ACHN (cell line): ENCODE data around the gene PLBD1.

Source experiments
- DNase-seq: peaks from one replicate; pipeline ENCODE4 v3.0.0-alpha.2; 2015
- in situ Hi-C: cut with HindIII; loops from 2 replicates; pipeline ENCODE4 v1.10.0; 2017; ENCODE audit warnings: low sequenced_read_pairs, low pct_ligation_motif_present, low pct_unique_long_range_greater_than_20kb

Gene PLBD1

DNA sequence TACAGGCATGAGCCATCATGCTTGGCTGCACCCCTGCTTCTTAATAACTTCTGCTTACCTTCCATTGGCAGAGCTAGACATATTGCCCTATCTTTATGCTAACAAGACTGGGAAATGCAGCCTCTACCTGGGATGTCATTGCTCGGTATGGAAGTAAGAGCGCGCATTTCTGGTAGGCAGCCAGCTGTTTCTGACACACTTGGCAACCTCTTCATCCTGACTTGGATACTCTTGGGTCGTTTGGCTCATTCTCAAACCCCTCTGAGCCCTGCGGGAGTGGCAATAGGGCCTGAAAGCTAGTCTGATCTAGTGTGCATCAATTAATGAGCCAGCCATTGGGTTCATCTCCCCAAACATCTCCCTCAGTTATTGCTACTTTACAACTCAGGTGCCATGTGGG lies 5.4 kb upstream of the PLBD1 start:
- no peak for DNase-seq
- in situ Hi-C loops = no loop called here

DNA sequence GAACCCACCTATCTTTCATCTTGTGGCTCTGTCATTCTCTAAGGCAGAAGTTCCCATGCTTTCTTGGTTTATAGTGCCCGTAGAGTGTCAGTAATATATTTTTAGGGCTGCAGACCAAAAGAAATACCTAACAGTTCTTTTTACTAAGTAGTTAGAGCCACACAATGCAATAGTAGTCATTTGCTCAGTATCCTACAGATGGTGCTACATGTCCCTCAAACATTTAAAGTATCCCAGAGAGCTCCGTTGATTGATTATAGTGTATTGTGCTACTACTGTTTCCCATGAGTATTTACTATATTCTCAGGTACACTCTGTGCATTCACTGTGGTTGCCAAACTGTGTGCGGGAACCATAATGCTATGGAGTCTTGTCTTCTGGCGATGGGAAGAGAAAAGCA lies 4.7 kb upstream of the PLBD1 start:
- no peak for DNase-seq
- in situ Hi-C loops = no loop called here

DNA sequence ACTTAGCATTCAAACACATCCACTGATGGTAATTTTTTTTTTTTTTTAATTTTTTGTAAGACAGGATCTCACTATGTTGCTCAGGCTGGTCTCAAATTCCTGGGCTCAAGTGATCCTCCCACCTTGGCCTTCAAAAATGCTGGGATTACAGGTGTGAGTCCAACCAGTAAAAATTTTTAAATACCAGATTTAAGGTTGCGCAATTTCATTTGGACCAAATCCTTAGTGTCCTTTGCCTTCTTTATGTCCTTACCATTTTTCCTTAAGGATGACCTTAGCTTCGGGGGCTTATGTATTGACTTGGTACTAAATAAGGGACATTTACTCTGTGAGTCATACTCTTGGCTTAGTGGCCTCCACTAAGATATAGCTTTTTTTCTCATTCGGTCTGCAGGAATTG lies 4.1 kb upstream of the PLBD1 start:
- in situ Hi-C loops = no loop called here
- DNase-seq = no peak

DNA sequence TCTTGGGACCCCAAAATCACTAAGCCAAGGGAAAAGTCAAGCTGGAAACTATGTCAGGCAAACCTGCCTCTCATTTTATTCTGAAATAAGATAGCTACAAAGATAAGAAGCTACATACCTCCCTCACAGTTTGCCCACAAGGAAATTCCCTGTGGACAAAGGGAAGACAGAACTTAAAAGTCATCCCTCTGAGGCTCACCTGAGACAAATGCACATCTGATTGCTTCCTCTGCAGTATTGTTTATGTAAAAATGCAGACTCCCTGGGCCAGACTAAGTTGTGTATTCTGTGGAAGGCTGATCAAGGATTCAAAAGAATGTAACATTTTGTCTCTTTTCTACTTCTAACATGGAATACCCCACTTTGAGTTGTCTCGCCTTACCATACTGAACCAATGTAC lies 2.5 kb upstream of the PLBD1 start:
- DNase-seq = no peak
- in situ Hi-C loops = no loop called here

DNA sequence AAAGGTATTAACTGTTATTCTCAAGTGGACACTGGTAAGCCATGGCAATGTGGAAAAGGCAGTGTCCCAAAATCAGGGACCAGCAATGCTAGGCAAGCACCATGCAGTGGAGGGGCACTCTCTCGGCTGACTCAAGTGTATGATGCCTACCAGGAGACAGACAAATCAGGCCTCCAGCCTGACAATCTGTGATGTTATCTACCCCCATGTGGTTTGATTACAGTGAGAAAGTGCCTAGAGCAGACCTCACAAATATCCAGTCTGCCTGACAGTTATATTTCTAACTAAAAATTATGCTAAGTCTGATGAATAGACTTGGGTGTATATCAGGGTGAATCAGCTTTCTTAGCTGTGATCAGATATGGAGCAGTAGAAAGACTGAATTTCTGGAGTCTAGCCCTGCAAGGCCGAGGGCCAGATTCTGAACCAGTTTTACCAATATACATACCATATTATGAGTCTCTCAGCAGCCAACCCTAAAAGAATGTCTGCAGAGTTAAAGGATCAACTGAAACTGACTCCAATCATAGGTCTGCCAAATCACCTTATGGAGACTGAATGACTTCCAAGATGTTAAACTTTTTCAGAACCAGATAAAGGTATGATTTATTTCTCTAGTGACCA lies 3.2 kb downstream of the PLBD1 start:
- DNase-seq = no peak
- in situ Hi-C loops = no loop called here

DNA sequence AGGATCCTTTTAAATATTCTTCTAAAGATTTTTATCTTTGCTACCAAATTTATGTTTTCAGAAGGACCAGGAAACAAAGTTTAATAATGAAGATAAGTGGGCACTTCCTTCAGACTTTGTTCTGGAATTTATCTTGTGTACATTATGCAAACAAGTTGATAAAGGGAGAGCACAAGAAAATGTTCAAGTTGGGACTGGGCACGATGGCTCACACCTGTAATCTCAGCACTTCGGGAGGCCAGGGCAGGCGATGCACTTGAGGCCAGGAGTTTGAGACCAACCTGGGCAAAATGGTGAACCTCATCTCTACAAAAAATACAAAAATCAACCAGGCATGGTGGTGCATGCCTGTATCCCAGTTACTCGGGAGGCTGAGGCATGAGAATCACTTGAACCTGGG lies 4.6 kb downstream of the PLBD1 start:
- in situ Hi-C loops = no loop called here
- DNase-seq = no peak

DNA sequence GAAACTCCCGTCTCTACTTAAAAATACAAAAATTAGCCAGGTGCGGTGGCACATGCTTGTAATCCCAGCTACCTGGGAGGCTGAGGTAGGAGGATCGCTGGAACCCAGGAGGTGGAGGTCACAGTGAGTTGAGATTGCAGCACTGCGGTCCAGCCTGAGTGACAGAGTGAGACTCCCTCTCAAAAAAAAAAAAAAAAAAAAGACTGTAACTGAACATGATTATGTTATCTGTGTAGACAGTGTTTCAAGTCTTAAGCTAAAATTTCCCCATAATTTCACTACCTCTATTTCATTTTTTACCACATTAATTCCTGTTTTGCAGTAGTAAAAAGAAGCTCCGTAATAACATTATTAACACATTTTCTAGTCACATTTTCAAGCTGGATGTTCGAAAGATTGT lies 5.4 kb downstream of the PLBD1 start:
- no peak for DNase-seq
- in situ Hi-C loops = no loop called here

DNA sequence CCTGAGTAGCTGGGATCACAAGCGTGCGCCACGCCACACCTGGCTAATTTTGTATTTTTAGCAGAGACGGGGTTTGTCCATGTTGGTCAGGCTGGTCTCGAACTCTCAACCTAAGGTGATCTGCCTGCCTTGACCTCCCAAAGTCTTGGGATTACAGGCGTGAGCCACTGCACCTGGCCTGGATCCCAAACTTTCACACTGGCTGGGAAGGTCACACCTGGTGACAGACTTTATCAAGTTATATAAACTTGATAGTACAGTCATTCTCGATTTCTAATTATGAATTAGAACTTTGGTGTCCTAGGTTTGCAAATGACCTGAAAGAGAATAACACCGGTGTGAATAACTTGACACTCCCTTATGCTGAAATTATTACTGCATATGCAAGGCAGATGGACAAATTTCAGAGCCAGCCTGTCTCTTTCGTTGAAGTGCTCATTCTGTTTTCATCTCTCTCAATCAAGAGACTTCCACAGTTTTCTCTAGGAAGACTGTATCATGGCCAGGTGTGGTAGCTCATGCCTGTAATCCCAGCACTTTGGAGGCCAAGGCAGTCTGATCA lies 5.9 kb downstream of the PLBD1 start:
- no peak for DNase-seq
- in situ Hi-C loops = no loop called here

DNA sequence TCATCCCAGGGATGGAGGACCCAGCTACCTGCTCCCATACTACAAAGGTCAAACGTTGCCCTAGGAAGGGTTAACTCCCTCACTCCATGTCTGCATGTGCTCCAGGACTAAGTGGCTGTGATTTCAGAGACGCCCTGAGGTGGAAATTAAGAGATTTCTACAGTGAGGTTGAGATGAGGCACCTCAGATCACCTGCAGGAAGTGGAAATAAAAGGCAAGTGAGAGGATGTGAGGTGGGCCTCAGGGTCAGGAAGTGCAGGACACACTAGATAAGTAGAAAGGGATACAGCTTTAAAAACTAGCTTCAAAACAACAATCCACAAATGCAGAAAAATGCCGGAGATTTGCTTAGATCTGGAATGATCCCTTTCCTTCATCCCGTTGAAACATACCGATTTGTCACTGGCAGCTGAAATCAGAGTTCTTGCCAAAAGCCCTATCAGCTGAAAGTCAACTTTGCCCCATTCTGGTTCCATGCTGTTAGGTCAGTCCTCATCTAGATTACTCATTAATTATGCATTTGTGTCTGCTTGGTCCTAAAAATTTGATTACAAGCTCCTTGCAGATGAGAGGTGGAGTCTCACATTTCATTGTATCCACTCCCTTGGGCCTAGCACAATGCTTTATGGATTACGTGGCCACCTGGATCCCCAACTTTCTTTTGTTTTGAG lies 6.6 kb downstream of the PLBD1 start:
- no peak for DNase-seq
- in situ Hi-C loops = no loop called here

DNA sequence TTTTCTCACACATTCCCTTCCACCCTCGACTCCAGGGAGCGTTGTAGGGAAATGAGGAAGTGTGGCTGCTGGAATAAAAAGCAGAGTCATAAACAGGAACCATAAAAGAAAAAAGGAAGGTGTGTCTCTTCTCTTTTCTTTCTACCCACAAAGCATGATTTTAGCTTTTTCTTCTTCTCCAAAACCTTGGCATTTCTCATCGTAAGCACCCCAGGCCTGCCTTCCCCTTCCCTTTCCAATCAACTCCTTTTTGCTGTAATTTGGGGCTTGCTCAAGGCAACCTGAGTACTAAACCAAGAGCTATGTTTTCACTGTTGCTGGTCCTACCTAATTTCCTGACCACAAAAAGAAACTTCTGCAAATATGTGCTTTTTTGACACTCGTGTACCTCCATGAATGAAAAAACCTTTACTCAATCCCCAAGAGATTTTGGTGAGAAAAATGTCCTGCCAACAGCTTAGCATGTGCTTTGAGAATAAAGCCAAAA lies 9.2 kb downstream of the PLBD1 start:
- in situ Hi-C loops = no loop called here

DNA sequence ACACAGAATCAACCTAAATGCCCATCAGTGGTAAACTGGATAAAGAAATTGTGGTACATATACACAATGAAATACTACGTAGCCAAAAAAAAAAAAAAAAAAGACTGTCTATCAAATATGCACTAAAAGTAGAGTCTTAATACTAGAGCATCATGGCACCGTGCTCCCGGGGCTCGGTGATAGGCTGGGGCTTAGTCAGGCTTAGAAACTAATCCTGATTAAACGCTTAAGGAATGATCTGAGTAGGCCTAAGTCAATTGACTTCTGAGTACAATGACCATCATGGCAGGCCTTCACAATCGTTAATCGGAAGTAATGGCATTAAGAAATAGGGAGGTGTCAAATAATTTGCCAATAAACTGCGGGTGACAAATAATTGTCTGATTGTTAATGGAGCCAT lies 9.7 kb downstream of the PLBD1 start:
- no peak for DNase-seq
- in situ Hi-C loops = no loop called here

More for the DNA sequence above, 9.2 kb downstream of the PLBD1 start:
- DNase-seq = no peak

DNA sequence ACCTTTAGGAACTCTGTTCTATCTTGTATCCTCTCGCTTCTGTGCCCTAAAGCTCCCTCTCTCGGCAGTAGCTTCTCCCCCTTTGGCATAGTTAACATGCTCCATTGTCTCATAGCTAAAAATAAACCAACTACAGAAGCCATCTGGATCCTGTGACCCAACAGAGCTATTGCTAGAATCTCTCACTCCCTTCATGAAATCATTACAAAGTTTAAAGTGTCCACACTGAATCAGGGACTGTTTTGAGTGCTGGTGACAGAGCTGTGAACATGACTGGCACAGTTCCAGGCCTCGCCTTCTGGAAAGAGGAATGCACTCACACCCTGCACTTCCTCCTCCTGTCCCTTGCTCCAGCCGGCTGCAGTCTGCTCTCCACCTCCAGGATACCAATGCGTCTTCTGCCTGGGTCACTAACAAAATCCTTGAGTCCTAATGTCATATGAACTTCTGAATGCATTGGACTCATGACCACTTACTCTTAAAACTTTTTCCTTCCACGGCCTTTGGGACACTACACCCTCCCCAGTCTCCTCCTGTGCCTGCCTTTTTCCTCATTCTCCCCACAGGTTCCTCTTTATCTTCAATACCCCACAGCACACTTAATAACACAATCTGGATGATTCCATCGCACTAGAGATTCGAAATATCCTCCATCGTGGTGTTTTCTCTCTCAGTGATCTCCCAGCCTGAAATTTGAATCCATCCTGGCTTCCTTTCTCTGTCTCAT lies 13.2 kb downstream of the PLBD1 start:
- in situ Hi-C loops = no loop called here

DNA sequence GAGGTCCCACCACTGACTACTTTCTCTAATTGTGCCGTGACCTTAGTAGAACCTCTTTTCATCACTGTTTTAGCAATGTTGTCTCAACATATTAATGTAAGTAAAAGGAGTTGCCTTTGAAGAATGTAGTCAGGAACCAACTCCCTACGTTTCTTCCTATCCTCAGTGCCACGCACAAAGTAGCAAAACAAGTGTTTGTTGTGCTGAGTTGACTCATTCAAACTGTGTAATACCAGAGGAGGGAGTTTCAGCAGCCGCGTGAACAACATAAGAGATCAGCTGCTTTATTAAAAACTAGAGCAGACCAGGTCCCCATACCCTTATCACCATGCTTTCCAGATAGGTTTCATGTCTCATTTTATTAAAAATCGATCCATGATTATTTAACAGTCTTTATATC lies 19.1 kb downstream of the PLBD1 start:
- no peak for DNase-seq
- in situ Hi-C loops = no loop called here

More for the DNA sequence above, 13.2 kb downstream of the PLBD1 start:
- DNase-seq = no peak

DNA sequence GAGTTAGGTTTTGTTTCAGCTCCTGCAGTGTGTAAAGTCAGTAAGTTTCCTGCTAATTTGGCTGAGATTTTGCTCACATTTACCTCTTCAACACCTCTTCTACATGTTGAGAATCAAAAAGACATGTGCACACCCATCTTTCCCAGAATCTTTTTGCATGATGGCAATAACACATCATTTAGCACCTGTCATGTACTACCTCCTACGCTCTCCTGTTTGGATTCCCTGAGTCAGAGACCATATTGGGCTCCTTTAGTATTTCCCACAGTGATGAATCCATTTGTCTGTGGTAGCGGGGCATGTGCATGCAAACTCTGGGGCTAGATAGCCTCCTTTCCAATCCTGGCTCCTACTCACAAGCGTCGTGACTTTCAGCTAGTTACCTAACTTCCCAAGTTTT lies 20.1 kb downstream of the PLBD1 start:
- DNase-seq = no peak
- in situ Hi-C loops = no loop called here

DNA sequence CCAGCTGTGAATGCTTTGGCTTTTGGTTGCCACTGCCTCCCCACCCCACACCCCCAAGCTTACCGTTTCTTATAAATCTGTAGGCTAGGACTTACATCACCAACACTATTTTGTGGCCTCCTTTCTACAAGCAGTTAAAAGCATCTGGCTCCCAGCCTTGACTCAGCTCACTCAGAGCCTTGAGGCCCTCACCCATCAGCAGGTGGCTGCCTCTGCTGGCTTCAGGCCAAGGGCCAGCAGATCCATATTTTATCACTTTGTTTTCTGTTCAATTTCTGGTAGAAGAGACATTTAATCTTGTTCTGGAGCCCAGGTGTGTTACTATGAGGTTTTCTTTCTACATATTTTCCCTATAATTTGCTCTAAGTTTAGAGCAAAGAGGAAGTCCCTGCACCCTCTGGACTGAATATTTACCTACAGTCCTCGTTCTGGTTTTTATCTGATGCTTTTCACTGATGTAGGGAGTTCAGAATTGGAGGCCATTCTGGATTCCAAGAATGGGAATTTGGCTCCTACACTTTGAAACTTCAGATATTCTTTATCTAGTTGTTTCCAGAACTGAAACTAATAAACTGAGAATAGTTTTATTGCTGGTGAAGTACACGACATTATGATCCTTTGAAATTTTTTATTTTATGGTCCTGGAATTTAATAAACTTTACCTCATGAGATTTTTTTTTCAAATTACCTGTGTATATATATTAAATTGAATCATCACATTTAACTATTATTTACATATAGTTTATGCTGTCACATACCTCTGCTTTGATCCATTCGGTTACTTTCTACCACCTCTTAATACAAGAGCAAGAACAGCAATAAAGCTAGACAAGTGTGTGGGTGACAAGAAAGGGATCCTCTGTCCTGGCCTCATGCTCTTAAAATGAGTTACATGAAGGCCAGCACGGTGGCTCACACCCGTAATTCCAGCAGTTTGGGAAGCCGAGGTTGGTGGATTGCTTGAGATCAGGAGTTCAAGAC lies 22.2 kb downstream of the PLBD1 start:
- no peak for DNase-seq
- in situ Hi-C loops = no loop called here

DNA sequence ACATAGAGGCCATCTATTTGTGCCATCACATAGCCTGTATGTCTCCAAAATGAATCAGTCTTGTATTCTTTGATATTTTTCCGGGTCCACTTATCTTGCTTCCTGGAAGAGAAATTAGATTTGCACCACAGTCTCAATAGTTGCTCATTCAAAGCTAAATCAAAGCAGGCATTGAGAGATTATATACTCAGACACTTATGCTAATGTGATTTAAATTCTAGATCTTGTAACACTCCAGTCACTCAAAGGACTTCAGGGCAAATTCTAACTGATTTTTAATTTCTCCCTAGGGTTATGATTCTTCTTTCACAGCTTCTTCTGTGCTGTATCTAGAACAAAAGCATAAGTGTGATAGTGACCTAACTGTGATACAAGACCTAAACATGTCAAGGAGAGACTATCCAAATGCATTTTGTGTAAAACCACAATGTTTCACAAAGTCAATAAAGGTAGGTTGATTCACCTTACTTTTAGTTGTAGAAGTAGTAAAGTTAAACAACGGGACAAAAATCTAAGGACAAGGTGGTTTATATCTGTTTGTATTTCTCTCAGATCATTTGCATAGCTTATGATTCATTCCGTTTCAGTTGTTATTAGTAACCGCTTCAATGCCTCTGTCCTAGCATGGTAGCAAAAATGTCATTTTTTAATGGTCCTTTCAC lies 26.8 kb downstream of the PLBD1 start:
- DNase-seq = no peak

DNA sequence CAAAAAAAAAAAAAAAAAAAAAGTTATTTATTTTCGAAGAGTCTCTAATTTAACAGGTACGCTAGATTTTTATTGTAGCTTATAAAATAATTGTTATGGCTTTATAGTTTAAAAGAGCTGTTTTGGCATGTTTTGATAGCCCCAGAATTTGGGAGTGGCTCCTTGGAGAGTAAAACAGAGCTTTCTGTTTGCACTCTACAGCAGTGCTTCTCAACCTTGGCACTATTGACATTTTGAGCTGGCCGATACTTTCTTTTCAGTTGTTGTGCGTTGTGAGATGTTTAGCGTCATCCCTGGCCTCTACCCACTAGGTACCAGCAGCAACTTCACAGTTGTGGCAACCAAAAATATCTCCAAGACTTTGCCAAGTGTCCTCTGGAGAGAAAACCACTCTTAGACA lies 30.6 kb downstream of the PLBD1 start:
- DNase-seq = no peak
- in situ Hi-C loops = no loop called here

More for the DNA sequence above, 26.8 kb downstream of the PLBD1 start:
- in situ Hi-C loops = no loop called here

DNA sequence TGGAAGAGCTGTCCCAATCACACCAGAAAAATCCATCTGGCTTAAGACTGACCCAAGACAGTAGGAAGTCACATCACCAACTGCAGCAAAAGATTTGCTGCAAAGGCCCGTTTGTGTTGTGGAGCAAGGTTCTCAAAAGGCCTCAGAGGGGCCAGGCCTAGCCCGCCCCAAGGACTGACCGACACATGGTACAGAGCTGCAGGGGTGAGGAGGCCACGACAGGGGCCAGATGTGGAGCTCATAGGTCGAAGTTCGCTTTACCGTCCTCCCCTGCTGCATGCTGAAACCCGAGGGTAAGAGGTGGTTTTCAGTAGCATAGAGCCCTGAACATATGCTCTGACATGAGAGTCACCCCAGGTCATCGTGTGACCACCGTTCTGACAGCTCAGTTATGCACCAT lies 35.5 kb downstream of the PLBD1 start:
- in situ Hi-C loops = no loop called here
- no peak for DNase-seq
